BE2C (cell line): Measurements from ENCODE around the gene GRIK4.
"Not testable (repeated sequence)": the region's sequence is repeated elsewhere in the genome, so short reads cannot be mapped to it uniquely, and the experiment has no call there.

Experiments used
- DNase-seq: peaks from one replicate; pipeline ENCODE4 v3.0.0-alpha.2; 2020
- H3K27me3 ChIP-seq: fragments of 250-450 bp; sonication (Bioruptor Pico); 2 replicates; pipeline ENCODE4 v1.5.1; 2020; ENCODE audit warnings: mild to moderate bottlenecking
- H3K36me3 ChIP-seq: fragments of 250-450 bp; sonication (Bioruptor Pico); 2 replicates; pipeline ENCODE4 v1.5.1; 2020; ENCODE audit warnings: mild to moderate bottlenecking
- H3K4me1 ChIP-seq: fragments of 250-450 bp; sonication (Bioruptor Pico); 2 replicates; pipeline ENCODE4 v1.5.1; 2020
- H3K4me3 ChIP-seq: 2 replicates; pipeline ENCODE4 v1.5.1; 2011; ENCODE audit warnings: low read depth, low read length
- H3K9me3 ChIP-seq: fragments of 250-450 bp; sonication (Bioruptor Pico); 2 replicates; pipeline ENCODE4 v1.5.1; 2020
- TF ChIP-seq, protein P1 (sequence below): IDR thresholded peaks from 2 replicates; pipeline ENCODE4 v1.5.1; 2012; ENCODE audit warnings: mild to moderate bottlenecking, low read depth, low read length

GRIK4 gene

DNA sequence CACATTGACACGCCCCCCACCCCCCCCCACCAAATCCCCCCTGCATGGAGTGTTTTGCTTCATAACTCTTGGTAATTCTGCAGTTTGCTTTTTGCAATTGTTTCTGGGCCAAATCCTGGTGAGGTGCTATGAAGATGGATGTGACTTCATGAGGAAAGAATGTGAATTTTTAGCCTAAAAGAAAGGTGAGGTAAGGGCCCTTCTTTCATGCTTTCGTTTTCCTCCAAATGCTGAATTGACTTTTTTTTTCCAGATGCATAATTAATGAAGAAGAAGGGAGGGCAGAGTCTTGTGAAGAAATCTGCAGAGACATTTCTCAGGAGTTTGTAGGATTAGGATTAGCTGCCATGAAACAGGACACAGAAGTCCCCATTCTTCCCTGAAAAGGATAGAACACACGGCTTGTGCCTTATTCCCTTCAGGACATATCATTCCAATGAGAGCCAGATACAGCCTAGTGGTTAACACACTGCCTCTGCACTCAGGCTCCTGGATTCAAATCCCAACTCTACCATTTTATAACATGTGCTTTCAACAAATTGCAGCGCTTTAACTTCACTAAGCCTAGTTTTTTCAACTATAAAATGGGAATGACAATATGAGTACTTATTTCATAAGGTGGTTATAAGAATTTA is 492.8 kb downstream of the GRIK4 start:
- TF ChIP-seq, protein P1, sequence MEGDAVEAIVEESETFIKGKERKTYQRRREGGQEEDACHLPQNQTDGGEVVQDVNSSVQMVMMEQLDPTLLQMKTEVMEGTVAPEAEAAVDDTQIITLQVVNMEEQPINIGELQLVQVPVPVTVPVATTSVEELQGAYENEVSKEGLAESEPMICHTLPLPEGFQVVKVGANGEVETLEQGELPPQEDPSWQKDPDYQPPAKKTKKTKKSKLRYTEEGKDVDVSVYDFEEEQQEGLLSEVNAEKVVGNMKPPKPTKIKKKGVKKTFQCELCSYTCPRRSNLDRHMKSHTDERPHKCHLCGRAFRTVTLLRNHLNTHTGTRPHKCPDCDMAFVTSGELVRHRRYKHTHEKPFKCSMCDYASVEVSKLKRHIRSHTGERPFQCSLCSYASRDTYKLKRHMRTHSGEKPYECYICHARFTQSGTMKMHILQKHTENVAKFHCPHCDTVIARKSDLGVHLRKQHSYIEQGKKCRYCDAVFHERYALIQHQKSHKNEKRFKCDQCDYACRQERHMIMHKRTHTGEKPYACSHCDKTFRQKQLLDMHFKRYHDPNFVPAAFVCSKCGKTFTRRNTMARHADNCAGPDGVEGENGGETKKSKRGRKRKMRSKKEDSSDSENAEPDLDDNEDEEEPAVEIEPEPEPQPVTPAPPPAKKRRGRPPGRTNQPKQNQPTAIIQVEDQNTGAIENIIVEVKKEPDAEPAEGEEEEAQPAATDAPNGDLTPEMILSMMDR = no peak
- no peak for DNase-seq

DNA sequence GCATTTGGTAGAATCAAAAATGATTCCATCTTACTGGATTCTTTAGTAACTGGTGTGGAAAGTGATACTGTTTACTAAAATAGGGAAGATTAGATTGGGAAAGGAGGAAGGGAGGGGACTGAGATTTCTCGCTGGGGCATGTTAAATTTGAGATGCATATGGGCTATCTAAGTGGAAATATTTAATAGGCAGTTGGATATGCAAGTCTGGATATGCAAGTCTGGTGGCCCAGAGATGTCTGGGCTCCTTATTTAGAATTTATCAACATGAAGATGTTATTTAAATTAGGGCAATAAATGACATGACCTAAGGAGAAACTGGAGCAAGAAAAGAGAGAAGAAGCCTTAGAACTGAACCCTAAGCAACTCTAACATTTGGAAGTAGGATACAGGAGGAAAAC is 495.4 kb downstream of the GRIK4 start:
- no peaks in the 10 kb centered on the region for H3K36me3 ChIP-seq
- H3K4me3 ChIP-seq = no peak overlapping the region
- H3K9me3 ChIP-seq = no peaks in the 10 kb centered on the region
- no peak for DNase-seq
- peaks cover 4% of the 10 kb centered on the region; the same call in 1 of the 2 replicates for H3K27me3 ChIP-seq
- TF ChIP-seq, protein P1 = no peak
- H3K4me1 ChIP-seq = no peaks in the 10 kb centered on the region

More for the DNA sequence above, 492.8 kb downstream of the GRIK4 start:
- peaks cover 4% of the 10 kb centered on the region; the same call in 1 of the 2 replicates for H3K27me3 ChIP-seq
- no peak overlapping the region for H3K4me3 ChIP-seq
- H3K36me3 ChIP-seq = no peaks in the 10 kb centered on the region
- no peaks in the 10 kb centered on the region for H3K9me3 ChIP-seq
- no peaks in the 10 kb centered on the region for H3K4me1 ChIP-seq

DNA sequence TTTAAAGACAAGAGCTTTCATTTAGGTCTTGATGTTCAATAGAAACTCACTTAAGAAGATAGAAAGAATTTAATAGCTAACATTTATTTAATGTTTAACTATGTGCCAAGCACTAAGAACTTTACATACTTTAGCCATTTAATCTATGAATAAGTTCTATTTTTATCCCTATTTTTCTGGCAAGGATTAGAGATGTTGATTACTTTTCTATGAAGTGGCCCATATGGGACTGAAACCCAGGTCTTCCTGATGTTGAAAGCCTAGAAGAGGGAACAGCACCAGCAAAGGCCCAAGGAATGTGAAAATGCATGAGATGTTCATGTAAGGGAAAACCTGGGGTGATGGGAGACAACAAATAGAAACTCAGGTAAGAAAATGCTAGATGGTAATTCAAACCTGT is 497.0 kb downstream of the GRIK4 start:
- Histone ChIP-seq H3K4me3 (no peak overlapping the region), H3K9me3 (no peaks in the 10 kb centered on the region), H3K36me3 (no peaks in the 10 kb centered on the region), H3K4me1 (no peaks in the 10 kb centered on the region), H3K27me3 (peaks cover 4% of the 10 kb centered on the region; the same call in 1 of the 2 replicates)
- TF ChIP-seq, protein P1 = no peak
- no peak for DNase-seq

DNA sequence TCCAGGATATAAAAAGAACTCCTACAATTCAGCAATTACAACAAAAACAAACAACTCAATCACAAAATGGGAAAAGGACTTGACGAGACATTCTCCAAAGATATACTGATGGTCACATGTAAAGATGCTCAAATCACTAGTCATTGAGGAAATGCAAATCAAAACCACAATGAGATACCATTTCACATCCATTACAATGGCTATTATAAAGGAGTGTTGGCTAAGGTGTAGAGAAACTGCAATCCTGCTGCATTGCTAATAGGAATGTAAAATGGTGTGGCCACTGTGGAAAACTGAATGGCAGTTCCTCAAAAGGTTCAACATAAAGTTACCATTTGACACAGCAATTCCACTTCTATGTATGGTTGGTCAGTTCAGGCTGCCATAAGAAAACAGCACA is 500.5 kb downstream of the GRIK4 start:
- TF ChIP-seq, protein P1 = no peak
- Histone ChIP-seq H3K27me3 (0 out of 2 replicates have a peak, but pooled peaks cover 4% of the 10 kb centered on the region), H3K4me1 (no peaks in the 10 kb centered on the region), H3K9me3 (no peaks in the 10 kb centered on the region), H3K36me3 (no peaks in the 10 kb centered on the region), H3K4me3 (no peak overlapping the region)
- no peak for DNase-seq

DNA sequence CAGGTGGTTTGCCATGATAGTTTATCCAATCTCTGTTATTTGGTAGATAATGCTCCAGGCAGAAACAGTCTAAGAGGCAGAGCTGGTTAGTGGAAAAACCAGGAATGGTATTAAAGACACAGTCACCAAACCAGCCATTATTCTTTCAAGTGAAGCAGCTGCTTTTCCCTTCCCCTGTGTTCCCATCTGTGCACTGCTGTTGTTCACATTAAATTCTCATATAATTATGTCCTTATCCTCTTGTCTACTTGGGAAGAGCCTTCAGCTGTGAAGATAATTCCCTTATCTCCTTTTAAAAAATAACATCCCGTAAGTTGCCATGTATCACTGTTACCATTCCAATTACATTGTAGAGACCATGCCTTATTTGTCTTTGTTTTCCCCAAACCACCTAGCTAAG is 507.2 kb downstream of the GRIK4 start:
- no peaks in the 10 kb centered on the region for H3K36me3 ChIP-seq
- H3K9me3 ChIP-seq = no peaks in the 10 kb centered on the region
- peaks cover 12% of the 10 kb centered on the region for H3K4me1 ChIP-seq
- no peak overlapping the region for H3K4me3 ChIP-seq
- no peaks in the 10 kb centered on the region for H3K27me3 ChIP-seq
- TF ChIP-seq, protein P1 = no peak
- no peak for DNase-seq

DNA sequence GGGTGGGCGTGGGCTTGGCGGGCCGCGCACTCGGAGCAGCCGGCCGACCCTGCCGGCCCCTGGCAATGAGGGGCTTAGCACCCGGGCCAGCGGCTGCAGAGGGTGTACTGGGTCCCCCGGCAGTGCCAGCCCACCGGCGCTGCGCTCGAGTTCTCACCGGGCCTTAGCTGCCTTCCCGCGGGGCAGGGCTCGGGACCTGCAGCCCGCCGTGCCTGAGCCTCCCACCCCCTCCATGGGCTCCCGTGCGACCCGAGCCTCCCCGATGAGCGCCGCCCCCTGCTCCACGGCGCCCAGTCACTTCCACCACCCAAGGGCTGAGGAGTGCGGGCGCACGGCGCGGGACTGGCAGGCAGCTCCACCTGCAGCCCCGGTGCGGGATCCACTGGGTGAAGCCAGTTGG is 510.2 kb downstream of the GRIK4 start:
- H3K9me3 ChIP-seq, H3K36me3 ChIP-seq, H3K27me3 ChIP-seq, H3K4me3 ChIP-seq, DNase-seq: not testable (repeated sequence)
- peaks cover 12% of the 10 kb centered on the region for H3K4me1 ChIP-seq
